Neutrophil (primary cell): ENCODE measurements around the gene POU6F2.

Experiments
- H3K27ac ChIP-seq: fragments of 200-600 bp; sonication (generic); 2 replicates; pipeline ENCODE4 v1.5.1; 2016; ENCODE audit warnings: mild to moderate bottlenecking, moderate library complexity
- H3K27me3 ChIP-seq: fragments of 200-600 bp; sonication (generic); 2 replicates; pipeline ENCODE4 v1.6.0; 2016; ENCODE audit warnings: mild to moderate bottlenecking
- H3K36me3 ChIP-seq: fragments of 200-600 bp; sonication (generic); 2 replicates; pipeline ENCODE4 v1.5.1; 2017
- H3K4me1 ChIP-seq, 2 experiments: fragments of 200-600 bp in 1 of 2; sonication (generic) in 1 of 2; 1 replicate in 1 of 2; 2 replicates in 1 of 2; pipeline versions ENCODE4 v1.5.1 to v1.6.1; 2013 to 2016; ENCODE audit warnings: low read depth in 1 of 2, low read length in 1 of 2, mild to moderate bottlenecking in 1 of 2, moderate library complexity in 1 of 2; ENCODE audit not compliant: control insufficient read depth in 1 of 2, insufficient read depth in 1 of 2
- H3K4me3 ChIP-seq, 2 experiments: fragments of 200-600 bp in 1 of 2; sonication (generic) in 1 of 2; 1 replicate in 1 of 2; 2 replicates in 1 of 2; pipeline ENCODE4 v1.5.1; 2013 to 2016; ENCODE audit warnings: low read depth in 1 of 2, low read length in 1 of 2, mild to moderate bottlenecking in 1 of 2, moderate library complexity in 1 of 2
- H3K9me3 ChIP-seq: fragments of 200-600 bp; sonication (generic); 2 replicates; pipeline ENCODE4 v1.5.1; 2016
- CTCF ChIP-seq: fragments of 200-600 bp; sonication (generic); IDR thresholded peaks from 2 replicates; pipeline ENCODE4 v1.5.1; 2016; ENCODE audit warnings: antibody characterized with exemption

Gene POU6F2

GRCh38 chr7:39415091-39415787 lies 437.5 kb downstream of the POU6F2 start:
- Histone ChIP-seq H3K36me3 (no peaks in the 10 kb centered on the region), H3K4me3 (no peak overlapping the region), H3K27ac (no peak overlapping the region), H3K27me3 (peaks cover 82% of the 10 kb centered on the region), H3K9me3 (no peaks in the 10 kb centered on the region), H3K4me1 (peaks cover 4 to 11% of the 10 kb centered on the region in 2 experiments)
- no peak for TF ChIP-seq CTCF

- TF ChIP-seq CTCF: no peak
- Histone ChIP-seq H3K4me3 (no peak overlapping the region), H3K4me1 (peaks cover 4 to 11% of the 10 kb centered on the region in 2 experiments), H3K27ac (no peak overlapping the region), H3K9me3 (no peaks in the 10 kb centered on the region), H3K36me3 (no peaks in the 10 kb centered on the region), H3K27me3 (peaks cover 82% of the 10 kb centered on the region)
Observed at GRCh38 chr7:39416866-39417265, 439.2 kb downstream of the POU6F2 start.

- peaks cover 74% of the 10 kb centered on the region for H3K27me3 ChIP-seq
- H3K27ac ChIP-seq: no peak overlapping the region
- peaks cover 4 to 11% of the 10 kb centered on the region in 2 experiments for H3K4me1 ChIP-seq
- H3K9me3 ChIP-seq: no peaks in the 10 kb centered on the region
- H3K4me3 ChIP-seq: no peak overlapping the region
- TF ChIP-seq CTCF: no peak
- H3K36me3 ChIP-seq: no peaks in the 10 kb centered on the region
Observed at GRCh38 chr7:39417642-39418041, 439.9 kb downstream of the POU6F2 start.

GRCh38 chr7:39421251-39421650 lies 443.5 kb downstream of the POU6F2 start:
- no peaks in the 10 kb centered on the region for H3K36me3 ChIP-seq
- no peak overlapping the region for H3K27ac ChIP-seq
- H3K4me1 ChIP-seq: no peaks in the 10 kb centered on the region
- H3K9me3 ChIP-seq: no peaks in the 10 kb centered on the region
- H3K4me3 ChIP-seq: no peak overlapping the region
- no peak for TF ChIP-seq CTCF
- peaks cover 38% of the 10 kb centered on the region for H3K27me3 ChIP-seq

- Histone ChIP-seq H3K27ac (no peak overlapping the region), H3K36me3 (no peaks in the 10 kb centered on the region)
- TF ChIP-seq CTCF: no peak
Observed at GRCh38 chr7:39421661-39422060, 444.0 kb downstream of the POU6F2 start.

More at GRCh38 chr7:39421661-39422060, 444.0 kb downstream of the POU6F2 start:
- Histone ChIP-seq H3K9me3 (no peaks in the 10 kb centered on the region), H3K4me1 (no peaks in the 10 kb centered on the region), H3K4me3 (no peak overlapping the region), H3K27me3 (peaks cover 34% of the 10 kb centered on the region)
